HCT116 (cell line): Measurements from ENCODE around the gene CLOCK. TPM values are rescaled to one million over a fixed set of nuclear protein-coding genes. Genes with fewer than 3 reads are reported as not detected.

ENCODE experiments used
- ATAC-seq: fragments of 200-7000 bp; cut with Tn5 transposase; 2 replicates; pipeline ENCODE4 v1.9.1; 2020; ENCODE audit warnings: mild to moderate bottlenecking, moderate library complexity
- BruUV-seq: library from RNA; stranded (reverse); fragments of 400-500 nt; replicated peaks from 2 replicates; lab custom pipeline; 2021; lab: Mats Ljungman, UMichigan
- CTCF ChIA-PET: fragments of 300-600 bp; sonication (Branson Sonifier 250); formaldehyde crosslinking; loops from one replicate; lab custom pipeline; 2021; ENCODE audit warnings: antibody characterized with exemption; lab: Charles Lee
- POLR2A ChIA-PET: fragments of 300-600, 350-600 bp; sonication (Branson Sonifier 250); formaldehyde crosslinking; loops from one replicate; lab custom pipeline; 2021; ENCODE audit warnings: antibody characterized with exemption; lab: Charles Lee
- RAD21 ChIA-PET, 2 experiments: fragments of 300-600 bp; sonication (Branson Sonifier 250); formaldehyde crosslinking; loops; one replicate each; lab custom pipeline; 2023; ENCODE audit warnings: low total read pairs in 2 of 2; ENCODE audit not compliant: uncharacterized antibody in 2 of 2, unreplicated experiment in 2 of 2, low non-redundant PET in 1 of 2; lab: Charles Lee
- DNase-seq: peaks from one replicate; pipeline ENCODE4 v3.0.0-alpha.2; 2010; ENCODE audit warnings: low read depth, low spot score
- H2AFZ ChIP-seq: fragments of 200-600 bp; shearing (Covaris generic), sonication (generic); 2 replicates; pipeline ENCODE4 v1.6.1; 2017; ENCODE audit warnings: low read depth, mixed run types, mixed read lengths, antibody characterized with exemption, low read length; ENCODE audit not compliant: poor library complexity, severe bottlenecking
- H3K27ac ChIP-seq: 2 replicates; pipeline ENCODE4 v1.5.1; 2012; ENCODE audit warnings: low read depth, low read length
- H3K27me3 ChIP-seq: fragments of 200-600 bp; sonication (generic); 2 replicates; pipeline ENCODE4 v1.6.1; 2016; ENCODE audit warnings: mixed run types, low read length, mixed read lengths; ENCODE audit not compliant: insufficient read depth
- H3K36me3 ChIP-seq, 2 experiments: fragments of 200-500 bp in 1 of 2; fragments of 200-600 bp in 1 of 2; sonication (Bioruptor generic) in 1 of 2; sonication (generic) in 1 of 2; 2 replicates each; pipeline versions ENCODE4 v1.5.1 to v1.6.1; 2014 to 2016; ENCODE audit warnings: low read length in 2 of 2, inconsistent platforms in 1 of 2, mixed read lengths in 1 of 2, mixed run types in 1 of 2; ENCODE audit not compliant: insufficient read depth in 2 of 2, control insufficient read depth in 1 of 2
- H3K4me1 ChIP-seq, 2 experiments: fragments of 200-600 bp in 1 of 2; sonication (generic) in 1 of 2; 2 replicates each; pipeline versions ENCODE4 v1.5.1 to v1.6.1; 2012 to 2017; ENCODE audit warnings: low read length in 2 of 2, inconsistent platforms in 1 of 2, mild to moderate bottlenecking in 1 of 2, mixed read lengths in 1 of 2, mixed run types in 1 of 2, moderate library complexity in 1 of 2; ENCODE audit not compliant: insufficient read depth in 2 of 2, control insufficient read depth in 1 of 2
- H3K4me2 ChIP-seq: fragments of 200-600 bp; sonication (generic); 2 replicates; pipeline ENCODE4 v1.6.1; 2017; ENCODE audit warnings: mixed run types, low read length, mixed read lengths
- H3K4me3 ChIP-seq, 2 experiments: fragments of 200-600 bp in 1 of 2; sonication (generic) in 1 of 2; replicated peaks in 1 of 2; 2 replicates each; pipeline ENCODE4 v1.5.1; 2011 to 2016; ENCODE audit warnings: low read length in 2 of 2, control low read depth in 1 of 2, low read depth in 1 of 2, mild to moderate bottlenecking in 1 of 2, mixed read lengths in 1 of 2, mixed run types in 1 of 2
- H3K79me2 ChIP-seq: fragments of 200-600 bp; sonication (generic); 2 replicates; pipeline ENCODE4 v1.6.1; 2017; ENCODE audit warnings: mild to moderate bottlenecking, mixed run types, low read length, moderate library complexity, mixed read lengths; ENCODE audit not compliant: insufficient read depth
- H3K9ac ChIP-seq: fragments of 200-600 bp; sonication (generic); 2 replicates; pipeline ENCODE4 v1.6.1; 2016; ENCODE audit warnings: low read length, mixed read lengths
- H3K9me2 ChIP-seq: fragments of 200-600 bp; sonication (generic), shearing (Covaris generic); 2 replicates; pipeline ENCODE4 v1.6.1; 2017; ENCODE audit warnings: mixed run types, mild to moderate bottlenecking, moderate library complexity; ENCODE audit not compliant: insufficient read depth
- H3K9me3 ChIP-seq, 2 experiments: fragments of 200-500 bp in 1 of 2; fragments of 200-600 bp in 1 of 2; sonication (Bioruptor generic) in 1 of 2; sonication (generic) in 1 of 2; 2 replicates each; pipeline ENCODE4 v1.6.1; 2014 to 2017; ENCODE audit warnings: low read length in 2 of 2, mixed read lengths in 2 of 2, inconsistent platforms in 1 of 2, low read depth in 1 of 2, mild to moderate bottlenecking in 1 of 2, mixed run types in 1 of 2, moderate library complexity in 1 of 2; ENCODE audit not compliant: control insufficient read depth in 1 of 2, insufficient read depth in 1 of 2
- H4K20me1 ChIP-seq: fragments of 200-600 bp; sonication (generic), shearing (Covaris generic); 2 replicates; pipeline ENCODE4 v1.6.1; 2017; ENCODE audit warnings: mixed run types, mild to moderate bottlenecking, moderate library complexity; ENCODE audit not compliant: insufficient read depth
- CBX3 ChIP-seq: IDR thresholded peaks from 2 replicates; pipeline ENCODE4 v1.6.1; 2012; ENCODE audit warnings: low read depth
- EZH2 ChIP-seq: fragments of 200-600 bp; sonication (generic); IDR thresholded peaks from 2 replicates; pipeline ENCODE4 v1.6.1; 2017; ENCODE audit warnings: antibody characterized with exemption, mixed run types
- EZH2phosphoT487 ChIP-seq: fragments of 200-600 bp; IDR thresholded peaks from 2 replicates; pipeline ENCODE4 v1.6.1; 2018; ENCODE audit warnings: antibody characterized with exemption, borderline replicate concordance
- FOSL1 ChIP-seq: IDR thresholded peaks from 2 replicates; pipeline ENCODE4 v1.6.1; 2012; ENCODE audit warnings: low read depth
- MAX ChIP-seq: IDR thresholded peaks from 2 replicates; pipeline ENCODE4 v1.6.1; 2012
- RAD21 ChIP-seq: IDR thresholded peaks from 2 replicates; pipeline ENCODE4 v1.6.1; 2012; ENCODE audit warnings: low read depth, mild to moderate bottlenecking
- REST ChIP-seq: IDR thresholded peaks from 2 replicates; pipeline ENCODE4 v1.6.1; 2012; ENCODE audit warnings: low read depth
- SIN3A ChIP-seq: IDR thresholded peaks from 2 replicates; pipeline ENCODE4 v1.6.1; 2012; ENCODE audit warnings: low read depth
- SRF ChIP-seq: IDR thresholded peaks from 2 replicates; pipeline ENCODE4 v1.6.1; 2012; ENCODE audit warnings: low read depth
- YY1 ChIP-seq: IDR thresholded peaks from 2 replicates; pipeline ENCODE4 v1.6.1; 2011; ENCODE audit warnings: low read length, low read depth, moderate library complexity, mild to moderate bottlenecking; ENCODE audit not compliant: insufficient replicate concordance; ENCODE audit errors: extremely low read depth
- ZFX ChIP-seq: fragments of 450-650 bp; IDR thresholded peaks from 2 replicates; pipeline ENCODE4 v1.6.1; 2017
- intact Hi-C: fragments of 100-400 bp; cut with micrococcal nuclease; formaldehyde crosslinking; loops from 2 replicates; pipeline ENCODE4 v1.10.0; 2022
- total RNA-seq: library from RNA; stranded (reverse); gene quantifications from one replicate; pipeline ENCODE4 v1.2.1, GENCODE V29; 2021; ENCODE audit not compliant: unreplicated experiment

The CLOCK gene
- total RNA-seq, 1 experiment from 2014 or later = 38.7 TPM

- BruUV-seq = no TSS peak
- DNase-seq (no peak), ATAC-seq (no peak)
- no peak for TF ChIP-seq FOSL1
- no peak for TF ChIP-seq REST
- TF ChIP-seq SIN3A = no peak
- TF ChIP-seq YY1 = no peak
- TF ChIP-seq RAD21 = no peak
- TF ChIP-seq EZH2phosphoT487 = no peak
- TF ChIP-seq SRF = no peak
- no peak for TF ChIP-seq CBX3
- TF ChIP-seq MAX = no peak
- no peak for TF ChIP-seq ZFX
- TF ChIP-seq EZH2 = no peak
- ChIA-PET CTCF (no interaction called here), RAD21 (no interaction called here), POLR2A (no interaction called here)
- intact Hi-C loops = no loop called here
- H3K4me3 ChIP-seq = no peak overlapping the region
- H3K9me3 ChIP-seq = no peaks in the 10 kb centered on the region
- no peaks in the 10 kb centered on the region for H3K4me1 ChIP-seq
- H3K9me2 ChIP-seq = no peaks in the 10 kb centered on the region
- no peak overlapping the region for H3K4me2 ChIP-seq
- H3K27me3 ChIP-seq = no peaks in the 10 kb centered on the region
- peaks cover 83% of the 10 kb centered on the region for H3K79me2 ChIP-seq
- H3K9ac ChIP-seq = no peak overlapping the region
- no peak overlapping the region for H3K27ac ChIP-seq
- no peaks in the 10 kb centered on the region for H3K36me3 ChIP-seq
- H2AFZ ChIP-seq = no peak overlapping the region
- no peaks in the 10 kb centered on the region for H4K20me1 ChIP-seq
Measured at GRCh38 chr4:55517526-55518229, 29.0 kb downstream of the CLOCK start.
